ENCODE results near the gene SPECC1L. TPM values are rescaled to one million over a fixed set of nuclear protein-coding genes. Genes with fewer than 3 reads are reported as not detected.
A peak's percentile ranks its signal among the peaks of the same experiment; 100 is the strongest.

SPECC1L gene
- total RNA-seq, 2 donors from 2014 or later, result 86.3 to 87.5 TPM

DNA sequence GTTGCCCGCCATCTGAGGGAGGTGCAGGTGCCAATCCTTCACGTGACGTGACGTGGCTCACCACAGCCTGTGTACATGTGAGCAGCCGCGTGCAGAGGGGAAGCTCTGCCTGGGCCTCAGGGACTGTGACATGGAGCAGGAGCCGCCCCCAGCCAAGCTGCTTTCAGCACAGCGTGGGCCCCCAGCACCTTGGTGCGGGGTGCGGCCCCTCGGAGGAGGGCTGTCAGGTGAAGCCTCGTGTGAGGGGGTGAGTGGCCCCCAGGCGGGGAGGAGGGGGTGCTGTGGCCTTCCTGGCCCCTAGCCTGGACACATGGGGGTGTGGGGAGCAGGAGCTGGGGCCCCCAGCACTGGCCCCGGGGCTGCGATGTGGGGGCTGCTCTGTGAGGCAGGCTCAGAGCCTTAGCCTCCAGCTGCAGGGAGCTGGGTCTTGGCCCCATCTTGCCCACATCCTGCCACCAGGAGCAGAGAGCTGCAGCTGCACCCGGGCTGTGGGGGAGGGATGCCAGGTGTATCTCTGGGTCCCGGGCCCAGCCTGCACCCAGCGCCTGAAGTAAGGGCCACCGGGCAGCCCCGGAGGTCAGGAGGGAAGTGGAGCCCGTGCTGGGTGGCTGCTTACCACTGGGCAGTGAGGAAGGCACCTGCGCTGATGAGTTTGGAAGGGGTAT is 157.0 kb downstream of the SPECC1L start, which contains the start of gene ADORA2A:
TSS of gene ADORA2A (plus strand) at position 100 of the 665 bp plus-strand sequence. CDS start 5,806 bp downstream, outside the sequence.
- DNase-seq (peak; percentile 77), ATAC-seq (peak; percentile 15)
- intact Hi-C loops (cut with DNase I, micrococcal nuclease), result loop anchor here in 1 of 2 donors (10.0 kb wide), 1 partner anchor 87 kb away; no protein-coding TSS in a partner anchor

DNA sequence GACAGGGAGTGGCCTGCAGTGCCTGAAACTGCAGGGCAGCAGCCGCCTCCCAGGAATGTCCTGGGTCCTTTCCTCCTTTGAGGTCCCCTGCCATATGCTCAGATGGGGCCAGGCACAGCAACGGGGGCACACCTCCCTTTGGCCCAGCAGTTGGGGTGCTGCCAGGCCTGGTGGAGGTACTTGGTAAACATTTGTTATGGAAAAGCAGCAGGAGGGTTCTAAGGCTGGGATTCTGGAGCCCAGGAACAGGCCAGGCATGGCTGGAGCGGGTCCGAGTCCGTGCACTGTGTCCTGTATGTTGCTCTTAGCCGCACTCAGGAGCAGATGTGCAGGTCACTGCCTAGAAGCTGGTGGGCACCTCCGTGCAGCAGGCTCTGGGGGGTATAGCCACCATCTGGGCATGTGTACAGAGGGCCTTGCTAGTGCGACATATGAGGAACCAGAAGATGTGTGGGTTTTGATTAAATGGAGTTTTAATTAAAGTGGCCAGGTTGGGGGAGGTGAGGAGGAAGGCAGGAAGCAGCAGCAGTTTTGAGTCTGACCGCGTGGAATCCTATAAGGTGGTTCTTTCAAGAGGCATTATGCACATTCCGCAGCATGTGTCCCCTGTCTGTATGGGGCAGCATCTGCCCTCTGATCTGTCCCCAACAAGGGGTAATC is 158.2 kb downstream of the SPECC1L start:
- ATAC-seq (no peak), DNase-seq (no peak)
- intact Hi-C loops (cut with DNase I, micrococcal nuclease), result loop anchor here in 1 of 2 donors (10.0 kb wide), 1 partner anchor 86 kb away; no protein-coding TSS in a partner anchor

GRCh38 chr22:24429411-24430365 is 159.1 kb downstream of the SPECC1L start:
- intact Hi-C loops (cut with DNase I, micrococcal nuclease), result loop anchor here in 1 of 2 donors (10.0 kb wide), 1 partner anchor 85 kb away; no protein-coding TSS in a partner anchor
- no peak for ATAC-seq
- DNase-seq, result peak in 1 of 2 donors; percentile 51

DNA sequence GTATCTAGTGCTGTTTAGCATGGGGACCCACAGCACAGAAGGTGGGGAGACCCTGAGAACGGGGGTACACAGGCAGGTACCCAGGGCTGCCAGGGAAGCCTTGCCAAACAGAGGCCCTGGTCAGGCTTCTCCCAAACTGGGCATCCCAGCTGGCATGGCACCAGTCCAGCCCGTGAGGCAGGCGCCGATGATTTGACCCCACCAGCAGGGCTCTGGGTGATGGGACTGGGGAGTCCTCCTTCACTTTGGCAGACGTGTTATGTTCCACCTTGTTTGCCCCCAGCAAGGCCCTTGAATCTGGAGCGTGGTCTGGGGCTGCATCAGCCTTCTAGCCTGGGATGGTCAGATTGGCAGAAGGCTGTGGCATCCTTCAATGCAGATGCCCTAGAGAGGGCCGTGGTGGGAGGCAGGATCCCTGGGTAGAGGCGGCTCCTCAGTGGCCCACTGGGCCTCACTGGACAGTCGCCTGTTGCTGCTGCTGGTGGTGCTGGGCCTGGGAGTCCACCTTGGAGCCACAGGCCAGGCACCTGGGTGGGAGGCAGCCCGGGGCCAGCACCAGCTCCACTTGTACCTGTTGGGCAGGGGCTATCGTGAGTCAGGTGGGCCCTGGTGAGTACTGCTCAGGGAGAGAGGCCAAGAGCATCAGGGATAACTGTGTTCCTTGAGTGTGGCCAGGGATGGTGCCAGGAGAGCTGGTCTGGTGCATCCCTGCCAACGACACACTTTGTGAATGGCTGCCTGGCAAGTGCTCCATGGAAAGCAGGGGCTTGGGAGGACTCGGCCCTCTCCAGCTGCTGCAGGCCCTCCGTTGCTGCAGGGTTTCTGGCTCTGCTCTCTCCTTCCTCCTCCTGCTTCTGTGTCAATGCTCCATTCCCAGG is 160.0 kb downstream of the SPECC1L start:
- ATAC-seq (no peak), DNase-seq (no peak)
- intact Hi-C loops (cut with DNase I, micrococcal nuclease), result no loop called here

GRCh38 chr22:24431309-24432034 is 160.8 kb downstream of the SPECC1L start:
- ATAC-seq (no peak), DNase-seq (no peak)
- intact Hi-C loops (cut with DNase I, micrococcal nuclease), result no loop called here

GRCh38 chr22:24432059-24432853 is 161.6 kb downstream of the SPECC1L start:
- DNase-seq (peak; percentile 66 to 72), ATAC-seq (peak; percentile 79)
- intact Hi-C loops (cut with DNase I, micrococcal nuclease), result no loop called here

DNA sequence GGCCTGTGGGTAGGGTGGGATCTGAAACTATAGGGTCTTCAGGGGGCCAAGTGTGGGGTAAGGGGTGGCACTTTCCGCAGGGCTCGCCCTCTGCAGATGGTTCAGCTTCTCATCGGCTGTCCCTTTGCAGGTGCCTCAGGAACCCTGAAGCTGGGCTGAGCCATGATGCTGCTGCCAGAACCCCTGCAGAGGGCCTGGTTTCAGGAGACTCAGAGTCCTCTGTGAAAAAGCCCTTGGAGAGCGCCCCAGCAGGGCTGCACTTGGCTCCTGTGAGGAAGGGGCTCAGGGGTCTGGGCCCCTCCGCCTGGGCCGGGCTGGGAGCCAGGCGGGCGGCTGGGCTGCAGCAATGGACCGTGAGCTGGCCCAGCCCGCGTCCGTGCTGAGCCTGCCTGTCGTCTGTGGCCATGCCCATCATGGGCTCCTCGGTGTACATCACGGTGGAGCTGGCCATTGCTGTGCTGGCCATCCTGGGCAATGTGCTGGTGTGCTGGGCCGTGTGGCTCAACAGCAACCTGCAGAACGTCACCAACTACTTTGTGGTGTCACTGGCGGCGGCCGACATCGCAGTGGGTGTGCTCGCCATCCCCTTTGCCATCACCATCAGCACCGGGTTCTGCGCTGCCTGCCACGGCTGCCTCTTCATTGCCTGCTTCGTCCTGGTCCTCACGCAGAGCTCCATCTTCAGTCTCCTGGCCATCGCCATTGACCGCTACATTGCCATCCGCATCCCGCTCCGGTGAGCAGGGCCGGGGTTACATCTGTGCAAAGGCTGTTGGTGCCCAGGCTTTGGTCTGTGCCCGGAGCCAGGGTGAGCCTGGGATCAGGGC is 162.6 kb downstream of the SPECC1L start:
- intact Hi-C loops (cut with DNase I, micrococcal nuclease), result no loop called here
- no peak for ATAC-seq
- DNase-seq, result no peak

DNA sequence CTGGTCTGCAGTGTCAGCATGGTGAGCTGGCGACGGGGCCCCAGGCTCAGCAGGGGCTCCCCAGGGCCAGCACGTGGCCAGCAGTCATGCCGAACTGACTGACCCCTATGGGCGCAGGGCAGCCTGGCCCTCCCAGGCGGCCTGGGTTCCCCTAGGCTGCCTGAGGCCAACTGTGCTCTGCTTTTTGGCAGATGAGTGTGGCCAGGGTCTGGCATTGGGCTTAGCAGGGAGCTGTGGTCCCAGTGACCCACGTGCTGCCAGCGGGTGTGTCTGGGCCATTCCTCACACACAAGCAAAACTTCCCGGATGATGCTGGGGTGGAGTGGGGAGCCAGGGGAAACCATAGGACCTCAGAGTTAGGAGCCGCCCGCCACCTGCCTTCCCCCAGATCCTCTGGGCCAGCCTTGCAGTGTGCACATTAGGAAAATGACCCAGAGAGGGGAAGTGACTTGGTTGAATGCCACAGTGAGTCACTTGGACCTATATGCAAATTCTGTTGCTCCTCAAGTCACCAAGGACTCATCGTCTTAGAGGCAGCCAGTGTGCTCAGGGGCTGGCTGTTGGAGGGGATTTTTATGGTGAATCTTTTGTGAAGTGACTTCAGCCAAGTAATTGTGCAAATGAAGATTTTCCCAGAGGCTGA is 163.3 kb downstream of the SPECC1L start:
- DNase-seq, result peak in 1 of 2 donors; percentile 38
- intact Hi-C loops (cut with DNase I, micrococcal nuclease), result no loop called here
- no peak for ATAC-seq

- DNase-seq, result peak; percentile 42 to 55
- ATAC-seq, result peak; percentile 24
Observed at GRCh38 chr22:24434471-24435322, 164.1 kb downstream of the SPECC1L start.

DNA sequence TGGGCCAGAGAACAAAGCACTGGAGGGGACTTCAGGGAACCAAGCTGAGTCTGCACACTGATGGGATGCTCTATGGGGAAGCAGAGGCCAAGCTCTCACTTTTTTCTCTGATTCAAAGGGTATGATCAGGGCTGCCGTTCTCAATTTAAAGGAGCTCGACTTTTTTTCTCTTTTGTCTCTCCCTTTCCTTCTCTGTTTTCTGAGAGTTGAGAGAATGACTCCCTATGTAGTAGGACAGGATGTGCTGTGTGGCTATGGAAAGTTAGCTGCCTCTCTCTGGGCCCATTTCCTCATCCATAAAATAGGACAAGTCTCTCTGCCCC is 164.7 kb downstream of the SPECC1L start:
- intact Hi-C loops (cut with DNase I, micrococcal nuclease), result no loop called here
- ATAC-seq, result no peak
- no peak for DNase-seq

More at GRCh38 chr22:24434471-24435322, 164.1 kb downstream of the SPECC1L start:
- intact Hi-C loops (cut with DNase I, micrococcal nuclease), result no loop called here

DNA sequence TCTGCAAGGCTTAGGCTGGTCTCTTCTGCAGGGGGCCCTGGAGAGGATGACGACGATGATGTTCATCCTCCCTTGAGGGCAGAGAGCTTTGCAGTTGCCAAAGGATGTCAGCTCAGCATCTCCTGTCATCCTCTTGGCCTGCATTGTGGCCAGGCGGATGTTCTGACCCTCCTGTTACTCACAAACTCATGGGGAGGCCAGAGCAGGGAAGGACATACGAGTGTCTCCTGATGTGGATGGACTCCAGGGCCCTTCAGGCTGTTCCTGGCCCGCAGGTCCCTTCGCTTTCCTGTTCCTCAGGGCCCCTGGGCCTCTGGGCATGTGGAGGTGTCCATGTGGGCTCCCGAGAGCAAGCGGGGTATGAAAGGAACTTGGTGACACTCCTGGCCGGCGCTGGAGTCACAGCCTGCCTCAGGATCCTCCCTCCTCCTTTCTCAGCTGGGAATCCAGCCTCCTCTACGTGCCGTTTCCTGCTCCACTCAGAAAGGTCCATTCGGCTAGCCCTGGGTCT is 165.3 kb downstream of the SPECC1L start:
- ATAC-seq (no peak), DNase-seq (no peak)
- intact Hi-C loops (cut with DNase I, micrococcal nuclease), result no loop called here

- DNase-seq, result no peak
Observed at GRCh38 chr22:24436553-24436952, 165.9 kb downstream of the SPECC1L start.

GRCh38 chr22:24437091-24437490 is 166.5 kb downstream of the SPECC1L start:
- DNase-seq, result no peak
- intact Hi-C loops (cut with DNase I, micrococcal nuclease), result no loop called here
- ATAC-seq, result no peak

More at GRCh38 chr22:24436553-24436952, 165.9 kb downstream of the SPECC1L start:
- ATAC-seq, result no peak
- intact Hi-C loops (cut with DNase I, micrococcal nuclease), result no loop called here

DNA sequence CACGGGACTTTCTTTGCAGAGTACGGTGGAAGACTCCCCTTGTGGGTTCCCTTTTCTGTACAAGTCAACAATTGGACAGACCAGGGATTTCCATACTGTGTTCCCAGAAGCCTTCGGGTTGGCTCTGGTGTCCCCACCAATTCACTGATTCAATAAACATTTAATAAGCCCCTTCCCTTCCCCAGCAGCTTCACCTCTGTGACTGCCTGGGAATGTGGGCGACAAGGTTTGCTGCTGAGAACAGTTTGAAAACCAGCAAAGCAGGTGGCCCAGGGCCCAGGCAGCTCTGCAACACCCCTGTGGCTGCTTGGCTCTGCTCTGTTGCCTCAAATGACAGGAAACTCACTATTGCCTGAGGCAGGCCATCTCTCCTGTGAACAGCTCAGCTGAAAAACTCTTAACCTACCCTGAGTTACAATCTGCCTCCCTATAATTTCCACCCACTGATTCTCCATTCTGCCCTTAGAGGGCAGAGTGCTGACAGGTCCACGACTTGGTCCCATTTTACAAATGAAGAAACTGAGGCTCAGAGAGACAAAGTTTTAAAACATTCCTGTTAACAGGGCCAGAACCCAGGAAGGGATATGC is 167.2 kb downstream of the SPECC1L start:
- DNase-seq (no peak), ATAC-seq (no peak)
- intact Hi-C loops (cut with DNase I, micrococcal nuclease), result no loop called here
